HG03442 (cell line): ENCODE results near the gene AK1.

Experiments
- ATAC-seq: cut with Tn5 transposase; IDR thresholded peaks from one replicate; pipeline ENCODE4 v1.9.1; 2021; ENCODE audit warnings: mild to moderate bottlenecking, moderate library complexity; ENCODE audit not compliant: unreplicated experiment

Gene AK1

DNA sequence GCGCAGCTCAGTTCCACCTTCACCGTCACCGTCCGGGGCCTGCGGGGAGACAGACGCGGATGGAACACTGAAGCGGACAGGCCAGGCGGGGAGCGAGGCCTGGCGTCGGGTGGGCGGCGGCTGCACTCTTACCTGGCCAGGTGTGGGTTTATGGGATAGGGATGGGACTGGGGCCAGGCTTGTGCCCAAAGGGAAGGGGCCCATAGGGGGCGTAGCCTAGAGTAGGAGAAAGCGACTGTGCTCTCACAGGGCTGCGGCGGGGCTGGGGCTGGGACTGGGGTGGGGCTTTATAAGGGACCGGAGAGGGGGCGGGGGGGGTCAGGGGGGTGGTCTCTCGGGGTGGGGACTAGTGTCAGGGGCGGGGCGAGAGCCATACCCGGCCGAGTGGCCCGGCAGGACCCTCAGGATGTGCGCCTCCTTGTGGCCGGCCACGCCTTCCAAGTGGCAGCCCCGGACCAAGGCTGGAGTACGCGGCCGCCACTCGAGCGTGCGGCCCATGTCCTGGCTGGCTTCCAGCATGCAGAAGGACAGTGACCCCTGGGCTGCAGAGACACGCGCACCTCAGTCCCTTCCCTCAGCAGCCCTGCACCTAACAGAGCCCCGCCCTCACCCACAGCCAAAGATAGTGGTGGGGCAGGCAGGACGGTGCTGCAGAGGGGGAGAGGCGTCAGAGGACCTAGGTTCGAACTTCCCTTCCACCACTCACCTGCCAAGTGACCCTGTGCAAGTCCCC is 52.0 kb downstream of the AK1 start:
- ATAC-seq: no peak

DNA sequence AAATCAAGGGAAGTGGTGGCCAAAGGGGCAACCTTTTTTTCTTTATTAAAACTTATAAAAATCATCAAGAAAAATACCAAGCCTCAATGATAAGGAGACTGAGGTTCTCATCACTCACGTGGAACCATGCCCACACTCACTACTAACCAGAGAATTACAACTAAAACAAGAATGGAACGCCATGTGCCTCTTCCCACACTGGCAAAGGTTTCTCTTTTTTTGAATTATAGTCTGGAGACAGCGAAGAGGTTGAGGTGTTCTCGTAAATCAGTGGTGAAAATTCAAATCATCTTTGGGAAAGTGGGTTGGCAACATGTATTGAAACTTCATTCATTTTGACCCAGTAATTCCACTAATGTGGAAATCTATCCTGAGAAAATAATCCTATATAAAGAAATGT is 55.4 kb downstream of the AK1 start:
- no peak for ATAC-seq

DNA sequence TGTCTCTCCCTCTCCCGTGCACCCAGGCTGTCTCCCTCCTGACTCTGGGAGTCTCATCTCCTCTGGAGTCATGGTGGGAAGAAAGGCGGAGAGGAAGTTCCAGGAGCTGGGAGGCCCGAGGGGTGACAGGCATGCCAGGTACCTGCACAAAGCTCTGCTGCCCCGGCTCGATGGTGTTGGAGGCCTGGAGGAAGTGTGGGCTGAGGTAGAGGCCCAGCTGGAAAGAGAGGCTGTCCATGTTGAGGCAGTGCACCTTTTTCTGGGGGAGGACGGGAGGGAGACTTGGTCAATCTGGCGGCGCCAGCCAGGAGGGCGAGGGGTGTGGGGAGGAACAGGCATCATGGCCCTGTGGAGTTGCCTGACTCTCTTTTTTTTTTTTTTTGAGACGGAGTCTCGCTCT is 58.9 kb downstream of the AK1 start:
- no peak for ATAC-seq

DNA sequence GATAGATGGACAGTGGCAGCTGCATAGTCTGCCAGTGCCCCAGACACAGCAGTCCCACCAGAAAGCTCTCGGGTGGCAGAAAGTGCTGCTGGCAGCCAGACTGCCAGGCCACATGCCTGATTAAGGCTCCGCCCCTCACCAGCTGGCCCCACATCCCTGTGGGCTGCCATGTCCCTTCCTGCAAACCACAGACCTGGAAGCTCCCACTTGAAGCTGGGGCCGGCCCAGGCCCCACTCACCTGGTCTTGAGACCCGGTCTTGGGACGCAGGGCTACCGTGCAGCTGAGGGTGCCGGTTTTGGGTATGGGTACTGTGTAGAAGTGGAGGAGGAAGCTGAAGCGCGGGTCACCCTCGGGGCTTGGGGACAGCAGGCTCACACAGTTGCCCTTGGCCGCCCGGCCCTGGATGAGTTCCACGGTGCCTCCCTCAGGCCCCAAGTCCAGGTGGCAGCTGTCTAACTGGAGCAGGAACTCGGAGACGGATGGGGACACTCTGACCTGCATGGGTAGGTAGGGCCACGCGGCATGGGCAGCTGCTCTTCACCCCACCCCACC is 59.5 kb downstream of the AK1 start:
- no peak for ATAC-seq

DNA sequence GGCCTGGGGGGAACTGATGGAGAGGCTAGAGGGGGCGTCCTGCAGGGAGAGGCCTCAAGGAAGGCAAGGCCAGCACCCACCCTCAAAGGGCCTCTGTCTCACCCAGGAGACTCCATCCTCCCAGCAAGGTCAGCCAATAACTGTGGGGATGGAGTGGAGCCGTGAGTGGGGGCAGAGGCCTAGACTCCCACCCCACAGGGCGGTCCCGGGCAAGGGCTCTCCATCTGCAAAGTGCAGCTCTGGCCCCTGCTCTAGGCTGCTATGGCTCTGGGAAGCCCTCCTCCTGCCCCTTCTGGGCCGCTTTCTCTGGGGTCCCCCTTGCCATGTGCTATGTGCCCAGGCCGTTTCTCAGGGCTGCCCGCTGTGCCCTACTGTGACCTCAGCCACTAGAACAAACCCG is 60.7 kb downstream of the AK1 start:
- no peak for ATAC-seq
